GM12875 (cell line): Measurements from ENCODE around the gene ARID1B.

Experiments
- H3K4me3 ChIP-seq: one replicate; pipeline ENCODE4 v1.5.1; 2011; ENCODE audit warnings: low read depth, low read length, control low read depth
- CTCF ChIP-seq: IDR thresholded peaks from 2 replicates; pipeline ENCODE4 v1.5.1; 2011; ENCODE audit warnings: low read depth, mild to moderate bottlenecking, control low read depth, inconsistent platforms, low read length, moderate library complexity, borderline replicate concordance; ENCODE audit not compliant: insufficient read depth

The ARID1B gene

GRCh38 chr6:157226026-157226625, 448.9 kb downstream of the ARID1B start:
- H3K4me3 ChIP-seq: no peak overlapping the region
- no peak for TF ChIP-seq CTCF

GRCh38 chr6:157226761-157227160, 449.6 kb downstream of the ARID1B start:
- no peak overlapping the region for H3K4me3 ChIP-seq
- no peak for TF ChIP-seq CTCF

- no peak overlapping the region for H3K4me3 ChIP-seq
- peak; percentile 25; the same call in 1 of the 2 replicates for TF ChIP-seq CTCF
Observed at GRCh38 chr6:157227202-157228166, 450.3 kb downstream of the ARID1B start.

GRCh38 chr6:157228426-157229131, 451.4 kb downstream of the ARID1B start:
- no peak for TF ChIP-seq CTCF
- H3K4me3 ChIP-seq: no peak overlapping the region

GRCh38 chr6:157229132-157229618, 452.0 kb downstream of the ARID1B start:
- TF ChIP-seq CTCF: no peak
- no peak overlapping the region for H3K4me3 ChIP-seq

- TF ChIP-seq CTCF: no peak
- no peak overlapping the region for H3K4me3 ChIP-seq
Observed at GRCh38 chr6:157229713-157230112, 452.5 kb downstream of the ARID1B start.
